ENCODE data around the gene TALDO1.

- no peak for TF ChIP-seq CEBPB (IDR thresholded peaks at IDR 0.05)
- no peak for TF ChIP-seq TAF1 (IDR thresholded peaks at IDR 0.05; ENCODE audit: low read depth)
- no peak for TF ChIP-seq REST (IDR thresholded peaks at IDR 0.05; ENCODE audit: low read depth)
- no peak for TF ChIP-seq YY1 (IDR thresholded peaks at IDR 0.05; ENCODE audit: low read depth)
- no peak for TF ChIP-seq EP300 (IDR thresholded peaks at IDR 0.05; ENCODE audit: borderline replicate concordance)
- no peak for TF ChIP-seq EGR1 (IDR thresholded peaks at IDR 0.05)
- no peak for TF ChIP-seq ZBTB7A (IDR thresholded peaks at IDR 0.05; ENCODE audit: low read depth)
- TF ChIP-seq RAD21 (IDR thresholded peaks at IDR 0.05; ENCODE audit: low read depth): no peak
- TF ChIP-seq CREB1 (IDR thresholded peaks at IDR 0.05; ENCODE audit: low read depth): no peak
- TF ChIP-seq MAX (IDR thresholded peaks at IDR 0.05): no peak
- TF ChIP-seq TEAD4 (IDR thresholded peaks at IDR 0.05): no peak
Measured at GRCh38 chr11:799641-800316, 52.5 kb downstream of the TALDO1 start.

Data from Ishikawa (cell line).